GM10248 (cell line): ENCODE results near the gene MRPL24.
A peak's percentile ranks its signal among the peaks of the same experiment; 100 is the strongest.
"Not testable (repeated sequence)": the region's sequence is repeated elsewhere in the genome, so short reads cannot be mapped to it uniquely, and the experiment has no call there.

Experiments
- CTCF ChIA-PET: fragments of 300-600 bp; sonication (Branson Sonifier 250); formaldehyde crosslinking; extraction: SDS; loops from one replicate; lab custom pipeline; 2021; ENCODE audit warnings: antibody characterized with exemption; lab: Yijun Ruan, JAX
- POLR2A ChIA-PET: fragments of 350-650 bp; sonication (Branson Sonifier 250); formaldehyde crosslinking; extraction: SDS; loops from one replicate; lab custom pipeline; 2020; ENCODE audit warnings: antibody characterized with exemption; lab: Yijun Ruan, JAX
- DNase-seq: peaks from one replicate; pipeline ENCODE4 v3.0.0; 2012; ENCODE audit errors: extremely low spot score
- CTCF ChIP-seq: IDR thresholded peaks from 2 replicates; pipeline ENCODE4 v1.5.1; 2012; ENCODE audit warnings: mild to moderate bottlenecking, low read depth; ENCODE audit errors: extremely low read depth, missing control alignments, control extremely low read depth

The MRPL24 gene

GRCh38 chr1:156768610-156769295, 27.9 kb upstream of the MRPL24 start:
- no peak for TF ChIP-seq CTCF
- ChIA-PET CTCF (interaction anchor here (0.8 to 9.6 kb wide), 7 partner anchors 17 to 91 kb away, joined by 3 to 94 read pairs (median 4); partner anchors contain the start of genes HDGF, ISG20L2, METTL25B and MRPL24), POLR2A (no interaction called here)
- DNase-seq, result no peak

DNA sequence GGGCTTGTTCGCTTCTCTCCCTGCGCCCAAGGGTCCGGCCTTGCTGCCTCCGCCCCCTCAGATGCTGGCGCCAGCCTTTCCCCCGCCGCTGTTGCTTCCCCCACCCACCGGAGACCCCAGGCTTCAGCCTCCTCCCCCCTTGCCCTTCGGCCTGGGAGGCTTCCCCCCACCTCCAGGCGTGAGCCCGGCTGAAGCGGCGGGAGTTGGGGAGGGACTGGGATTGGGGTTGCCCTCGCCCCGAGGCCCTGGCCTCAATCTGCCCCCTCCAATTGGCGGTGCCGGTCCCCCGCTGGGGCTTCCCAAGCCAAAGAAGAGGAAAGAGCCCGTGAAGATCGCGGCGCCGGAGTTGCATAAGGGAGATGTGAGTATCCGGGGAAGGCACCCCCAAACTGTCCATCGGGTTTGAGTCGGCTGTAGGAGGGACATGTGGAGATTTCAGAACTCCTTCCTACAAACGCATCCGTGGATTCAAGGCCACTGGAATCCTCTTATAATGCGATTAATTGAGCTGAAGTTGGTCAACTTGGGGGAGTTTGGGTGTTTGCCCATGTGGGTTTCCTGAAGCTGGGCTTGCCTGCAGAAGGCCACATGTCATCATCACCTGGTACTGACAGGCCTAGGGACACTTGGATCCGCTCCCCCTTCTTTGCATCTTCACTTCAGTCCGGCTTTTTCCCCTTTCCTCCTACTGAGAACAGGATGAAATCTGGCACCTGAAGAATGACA, 27.2 kb upstream of the MRPL24 start:
- no peak for DNase-seq
- TF ChIP-seq CTCF, result no peak
- CTCF ChIA-PET, result interaction anchor here (0.8 to 9.6 kb wide), 12 partner anchors 12 to 92 kb away, joined by 3 to 94 read pairs (median 4); partner anchors contain the start of genes HDGF, ISG20L2, METTL25B and MRPL24
- POLR2A ChIA-PET, result interaction anchor here (0.7 to 1.4 kb wide), 4 partner anchors 26 to 54 kb away, joined by 3 to 15 read pairs (median 6); partner anchors contain the start of gene MRPL24

DNA sequence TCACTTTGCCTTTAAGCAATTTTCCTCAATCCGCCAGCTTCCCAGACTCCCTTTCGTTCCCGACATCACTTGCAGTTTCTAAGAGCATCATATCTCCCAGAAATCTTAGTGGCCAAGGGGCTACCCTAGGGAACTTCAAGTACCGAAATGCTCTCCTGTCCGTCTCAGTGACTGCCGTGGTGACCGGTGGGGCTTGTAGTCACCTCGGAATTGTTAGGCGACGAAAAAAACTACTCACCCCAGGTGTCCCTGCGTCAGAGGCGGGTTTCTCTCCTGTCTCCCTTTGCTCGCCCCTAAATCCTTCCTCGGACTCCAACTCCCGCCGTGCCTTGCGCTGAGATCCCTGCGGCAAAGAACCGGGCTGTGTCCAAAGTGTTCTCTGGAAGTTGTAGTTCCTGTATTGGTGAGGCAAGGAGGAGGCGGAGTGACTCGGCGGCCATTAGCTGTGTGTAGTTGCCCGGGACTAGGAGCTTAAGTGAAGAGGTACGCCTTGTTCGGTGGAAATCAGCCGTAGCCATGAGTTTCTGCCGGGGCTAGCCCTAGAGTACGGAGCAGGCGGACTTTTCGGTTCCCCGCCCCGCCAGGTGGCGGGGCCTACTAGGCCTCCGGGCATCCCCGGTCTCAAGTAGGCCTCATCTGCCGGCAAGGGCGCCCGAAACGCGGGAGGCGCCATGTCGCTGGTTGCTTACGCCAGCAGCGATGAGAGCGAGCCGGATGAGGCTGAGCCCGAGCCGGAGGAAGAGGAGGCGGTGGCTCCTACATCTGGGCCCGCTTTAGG, 26.4 kb upstream of the MRPL24 start, which contains the start of gene PRCC:
Gene PRCC (plus strand): TSS at position 435 of the 778 bp plus-strand sequence. CDS start 237 bp downstream, at position 672.
- peak; percentile 92 for DNase-seq
- POLR2A ChIA-PET, result interaction anchor here (0.6 to 1.5 kb wide), 7 partner anchors 15 to 494 kb away, joined by 3 to 15 read pairs (median 5); partner anchors contain the start of genes HDGF and MRPL24
- CTCF ChIA-PET, result interaction anchor here (0.9 to 9.6 kb wide), 9 partner anchors 11 to 74 kb away, joined by 3 to 94 read pairs (median 3); partner anchors contain the start of genes ISG20L2 and METTL25B
- no peak for TF ChIP-seq CTCF

DNA sequence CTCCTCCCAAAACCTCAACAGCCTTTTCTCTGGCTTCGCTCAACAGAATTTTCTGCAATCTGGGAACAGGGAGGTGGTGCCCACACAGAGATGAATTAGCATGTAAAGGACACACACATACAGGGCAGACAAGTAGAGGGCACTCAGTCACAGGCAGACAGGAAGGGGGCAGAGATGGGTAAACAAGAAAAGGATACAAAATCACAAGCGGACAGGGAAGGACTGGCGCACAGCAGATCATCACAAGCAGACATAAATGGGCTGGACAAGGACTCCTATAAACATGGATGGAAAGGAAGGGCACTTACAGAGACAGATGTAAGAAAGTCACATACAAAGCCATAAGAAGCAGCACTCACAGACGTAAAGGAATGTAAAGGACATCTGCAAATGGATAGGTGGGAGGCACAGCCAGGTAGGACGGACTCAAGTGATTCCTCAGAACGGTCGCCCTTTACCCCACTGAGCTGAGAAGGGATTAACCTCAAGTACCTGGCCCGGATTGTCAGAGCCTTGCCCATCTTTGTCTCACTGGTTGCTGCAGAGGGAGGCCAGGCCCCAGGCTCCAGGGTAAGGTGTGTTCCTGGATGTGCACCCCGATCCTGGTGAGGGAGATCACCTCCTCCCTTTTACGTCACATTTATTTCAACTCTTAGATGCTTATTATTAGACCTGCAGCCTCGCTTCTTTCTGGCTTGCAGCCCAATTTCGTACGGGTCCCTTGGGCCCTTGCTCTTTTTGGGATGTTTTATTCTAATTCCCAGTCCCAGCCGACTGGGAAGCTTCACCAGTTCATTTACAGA, 25.6 kb upstream of the MRPL24 start:
- ChIA-PET CTCF (interaction anchor here (0.9 to 9.6 kb wide), 9 partner anchors 10 to 60 kb away, joined by 3 to 94 read pairs (median 3); partner anchors contain the start of genes ISG20L2 and METTL25B), POLR2A (interaction anchor here (0.6 to 1.5 kb wide), 6 partner anchors 14 to 493 kb away, joined by 3 to 15 read pairs (median 4); partner anchors contain the start of genes HDGF and MRPL24)
- DNase-seq, result no peak
- TF ChIP-seq CTCF, result no peak

GRCh38 chr1:156765666-156766065, 24.8 kb upstream of the MRPL24 start:
- no peak for TF ChIP-seq CTCF
- no peak for DNase-seq
- POLR2A ChIA-PET, result no interaction called here
- CTCF ChIA-PET, result interaction anchor here (1.1 to 9.6 kb wide), 2 partner anchors 18 to 38 kb away, joined by 6 to 94 read pairs; partner anchors contain the start of genes ISG20L2 and METTL25B

DNA sequence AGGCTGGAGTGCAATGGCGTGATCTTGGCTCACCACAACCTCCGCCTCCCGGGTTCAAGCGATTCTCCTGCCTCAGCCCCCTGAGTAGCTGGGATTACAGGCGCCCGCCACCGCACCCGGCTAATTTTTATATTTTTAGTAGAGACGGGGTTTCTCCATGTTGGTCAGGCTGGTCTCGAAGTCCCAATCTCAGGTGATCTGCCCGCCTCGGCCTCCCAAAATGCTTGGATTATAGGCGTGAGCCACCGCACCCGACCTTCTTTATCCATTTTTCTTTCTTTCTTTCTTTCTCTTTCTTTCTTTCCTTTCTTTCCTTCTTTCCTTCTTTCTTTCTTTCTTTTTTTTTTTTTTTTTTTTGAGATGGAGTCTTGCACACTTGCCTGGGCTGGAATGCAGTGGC, 24.2 kb upstream of the MRPL24 start:
- DNase-seq, POLR2A ChIA-PET: not testable (repeated sequence)
- CTCF ChIA-PET, result interaction anchor here (0.8 to 9.6 kb wide), 3 partner anchors 9 to 37 kb away, joined by 3 to 94 read pairs (median 6); partner anchors contain the start of genes ISG20L2 and METTL25B
